Activated effector memory CD4-positive, alpha-beta T cell treated with Interleukin-2 at 50 U/mL for 16 hours (primary cell): Measurements from ENCODE around the gene TMEM182.

ENCODE experiments used
- DNase-seq: peaks from one replicate; pipeline ENCODE4 v3.0.0-alpha.2; 2020

The TMEM182 gene

DNA sequence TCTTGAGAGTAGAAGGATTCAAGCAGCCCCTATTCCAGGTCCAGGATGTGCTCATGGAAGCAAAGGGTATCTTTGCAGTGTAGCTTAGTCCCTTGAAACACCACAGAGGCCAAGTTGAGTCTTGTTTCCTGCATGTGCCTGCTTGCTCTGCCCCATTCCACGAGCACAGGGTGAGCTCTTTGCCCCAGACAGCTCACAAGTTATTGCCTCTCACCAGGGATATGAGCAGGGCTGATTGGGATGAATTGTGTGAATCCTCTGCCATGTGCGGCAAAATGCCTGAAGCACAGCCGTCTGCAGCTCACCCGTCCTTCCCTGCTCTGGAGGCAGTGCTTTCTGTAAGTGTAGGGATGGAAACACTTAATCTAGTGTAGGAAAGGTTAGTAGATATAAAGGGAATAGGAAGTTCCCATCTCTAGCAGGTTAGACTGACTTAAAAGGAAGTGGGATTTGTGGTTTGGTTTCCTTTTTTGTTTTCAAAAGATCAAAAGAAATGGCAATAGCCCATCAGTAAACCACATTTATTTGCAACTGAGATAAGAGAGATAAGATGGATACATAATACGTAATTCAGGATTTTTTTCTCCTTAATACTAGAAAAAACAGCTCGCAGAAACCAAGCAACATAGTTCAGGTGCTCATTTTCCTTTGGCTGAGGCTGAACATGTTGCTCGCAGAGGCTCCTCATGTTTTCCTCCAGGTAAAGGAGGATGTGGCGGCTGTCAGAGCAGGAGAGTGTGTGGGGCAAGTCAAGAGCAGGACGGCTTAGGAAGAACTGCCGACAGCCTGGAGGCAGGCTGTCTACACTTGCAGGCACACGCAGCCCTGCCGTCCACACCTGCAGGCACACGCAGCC is 41.4 kb downstream of the TMEM182 start:
- no peak for DNase-seq

DNA sequence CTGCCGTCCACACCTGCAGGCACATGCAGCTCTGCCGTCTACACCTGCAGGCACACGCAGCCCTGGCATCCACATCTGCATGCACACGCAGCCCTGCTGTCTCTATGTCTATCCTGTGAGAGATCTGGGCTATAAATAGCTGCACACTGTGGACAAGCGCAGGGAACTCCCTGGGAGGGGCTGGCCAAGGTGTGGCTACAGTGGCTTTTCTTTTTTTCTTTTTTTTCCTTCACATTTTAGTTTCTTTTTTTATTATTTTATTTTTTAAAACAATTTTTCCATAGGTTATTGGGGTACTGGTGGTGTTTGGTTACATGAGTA is 42.0 kb downstream of the TMEM182 start:
- no peak for DNase-seq

DNA sequence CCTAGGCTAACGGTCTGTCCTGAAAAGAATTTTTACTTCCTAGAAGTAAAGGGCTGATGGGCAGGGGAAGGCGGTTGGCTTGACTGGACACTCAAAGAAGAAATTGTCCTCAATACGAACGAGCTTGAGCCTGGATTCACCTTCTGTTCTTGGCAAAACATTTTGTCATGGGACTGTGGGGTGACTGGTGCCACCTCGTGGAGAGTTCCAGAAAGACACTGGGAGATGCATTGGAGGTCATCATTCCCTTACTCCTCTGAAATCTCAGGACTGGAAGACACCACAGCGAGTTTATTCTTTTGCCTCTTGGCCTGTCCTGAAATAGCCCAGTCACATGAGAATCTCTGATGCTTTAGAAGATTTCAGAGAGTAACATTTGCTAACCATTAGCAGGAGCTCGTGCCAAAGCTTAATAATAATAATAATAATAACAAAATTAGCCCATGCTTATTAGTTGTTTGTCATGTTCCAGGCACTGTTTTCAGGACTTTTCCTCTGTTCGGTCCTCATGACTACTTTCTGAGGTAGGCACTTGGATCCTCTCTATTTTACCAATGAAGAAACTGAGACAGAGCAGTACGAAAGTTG is 44.5 kb downstream of the TMEM182 start:
- no peak for DNase-seq

DNA sequence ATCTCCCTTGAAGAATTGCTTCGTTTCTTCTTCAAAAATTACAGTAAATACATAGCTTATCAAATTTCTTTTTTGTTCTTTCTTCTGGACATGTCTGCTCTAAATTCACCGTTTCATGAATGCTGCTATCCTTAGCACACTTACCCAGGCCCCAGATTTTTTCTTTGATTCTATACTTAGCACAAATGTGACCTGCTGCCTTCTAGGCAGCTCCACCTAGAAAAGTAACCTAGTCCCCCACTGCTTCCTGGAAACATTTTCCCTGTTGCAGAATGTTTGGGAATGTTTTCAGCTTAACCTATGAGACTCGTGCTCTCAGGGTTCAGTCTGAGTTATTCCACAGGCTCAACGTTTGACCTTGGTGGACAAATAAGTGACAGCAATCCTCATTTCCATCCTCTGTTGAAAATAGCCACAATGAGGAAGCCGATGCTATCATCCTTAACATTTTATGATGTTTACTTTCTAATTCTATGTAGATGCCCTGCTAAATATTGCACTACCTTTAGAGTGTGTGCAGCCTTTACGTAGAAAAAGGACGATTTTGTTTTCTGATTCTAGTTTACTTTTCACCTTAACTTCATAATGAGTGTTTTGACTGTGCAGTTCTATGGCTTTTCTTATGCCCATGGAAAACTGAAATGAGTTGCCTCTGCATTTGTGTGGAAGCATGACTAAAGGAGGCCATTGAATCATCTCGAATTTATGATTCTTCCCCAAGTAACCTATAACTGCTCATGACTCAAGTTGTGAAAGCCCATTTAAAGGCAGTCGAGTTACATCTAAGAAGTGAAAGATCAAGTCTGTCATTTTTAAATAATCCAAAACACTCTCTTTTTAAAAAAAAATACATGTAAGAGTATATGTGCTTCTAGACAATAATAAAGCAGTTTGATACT is 47.7 kb downstream of the TMEM182 start:
- no peak for DNase-seq

DNA sequence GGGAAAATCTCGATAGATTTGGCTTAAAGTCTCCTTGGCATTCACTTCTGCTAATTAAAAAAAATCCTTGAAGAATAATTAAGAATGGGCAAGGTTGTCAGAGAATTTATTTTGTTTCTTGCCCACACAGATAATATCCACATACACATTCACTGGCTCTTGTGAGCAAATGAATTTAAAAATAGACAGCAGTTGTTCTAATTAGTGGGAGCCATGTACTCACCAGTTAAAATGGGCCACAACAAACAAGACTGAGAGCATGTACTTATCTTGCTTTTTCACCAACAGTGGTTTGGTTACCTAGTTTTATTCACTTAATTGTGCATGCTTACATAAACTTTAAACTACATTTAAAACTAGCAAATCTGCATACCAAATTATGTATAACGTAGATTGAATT is 53.5 kb downstream of the TMEM182 start:
- no peak for DNase-seq

DNA sequence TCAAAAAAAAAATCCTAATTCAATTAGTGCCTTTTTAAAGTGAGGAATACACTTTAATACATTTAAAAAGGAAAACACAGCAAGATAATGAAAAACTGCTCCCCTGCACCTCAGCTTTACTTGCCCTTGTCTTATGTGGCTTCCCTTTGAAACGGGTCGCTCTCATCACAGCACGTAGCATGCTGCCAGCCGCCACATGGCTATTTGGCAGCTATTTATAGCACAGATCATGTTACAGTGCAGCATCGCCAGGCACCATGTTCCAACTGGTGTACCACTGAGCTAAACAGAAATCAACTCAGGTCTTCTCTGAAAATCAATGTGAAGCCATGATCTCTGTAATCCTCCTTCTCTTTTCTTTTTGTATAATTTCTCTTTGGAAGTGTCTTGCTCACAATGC is 65.1 kb downstream of the TMEM182 start:
- no peak for DNase-seq

DNA sequence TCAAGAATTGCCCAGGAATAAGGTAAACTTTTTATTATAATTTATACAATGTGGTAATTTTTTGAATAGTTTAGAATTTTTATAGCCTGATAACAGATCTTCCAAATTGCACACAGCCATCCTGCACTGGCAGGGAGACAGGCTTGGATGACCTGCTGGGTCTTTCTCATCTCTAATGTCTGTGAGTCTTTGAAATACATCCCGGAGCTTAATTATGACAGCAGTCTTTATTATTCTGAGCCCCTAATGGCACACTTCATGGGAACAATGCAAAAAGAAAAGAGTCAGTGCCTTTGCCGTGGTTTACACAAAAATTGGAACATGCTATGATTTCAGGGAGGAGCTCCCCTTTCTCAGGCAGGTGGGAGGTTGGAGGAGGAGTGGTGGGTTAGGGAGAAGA is 71.0 kb downstream of the TMEM182 start:
- DNase-seq = no peak

DNA sequence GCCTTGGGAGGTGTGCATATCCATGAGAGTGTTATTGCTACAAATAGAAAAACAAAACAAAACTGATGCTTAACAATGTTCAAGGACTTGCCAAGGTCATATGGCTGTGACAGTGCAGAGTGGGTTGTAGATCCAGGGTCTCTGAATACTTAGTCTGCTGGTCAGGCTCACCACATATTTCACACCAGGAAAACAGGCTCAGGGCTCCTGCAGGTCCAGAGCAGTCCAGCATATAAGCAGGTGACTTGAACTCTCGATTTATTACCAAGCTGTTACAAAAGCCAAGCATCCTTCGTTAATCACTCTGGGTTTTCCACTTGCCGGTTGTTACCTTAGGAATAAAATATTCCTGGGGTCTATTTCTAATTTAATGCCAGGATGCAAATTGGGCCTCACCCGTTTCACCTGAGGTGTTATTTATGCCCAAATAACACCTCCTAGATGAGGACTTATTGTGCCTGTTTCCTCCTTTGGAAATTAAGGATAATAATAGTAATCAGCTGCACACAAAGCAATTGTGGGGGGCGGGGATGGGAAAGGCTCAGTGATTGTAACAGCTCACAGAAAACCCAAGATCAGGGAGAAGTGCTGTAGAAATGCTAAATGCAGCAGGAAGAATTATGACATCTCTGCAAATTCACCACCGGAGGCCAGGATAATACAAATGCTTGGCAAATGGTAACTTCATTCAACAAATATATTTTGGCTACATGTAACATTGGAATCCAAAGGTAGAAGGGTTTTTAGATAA is 72.9 kb downstream of the TMEM182 start:
- no peak for DNase-seq

DNA sequence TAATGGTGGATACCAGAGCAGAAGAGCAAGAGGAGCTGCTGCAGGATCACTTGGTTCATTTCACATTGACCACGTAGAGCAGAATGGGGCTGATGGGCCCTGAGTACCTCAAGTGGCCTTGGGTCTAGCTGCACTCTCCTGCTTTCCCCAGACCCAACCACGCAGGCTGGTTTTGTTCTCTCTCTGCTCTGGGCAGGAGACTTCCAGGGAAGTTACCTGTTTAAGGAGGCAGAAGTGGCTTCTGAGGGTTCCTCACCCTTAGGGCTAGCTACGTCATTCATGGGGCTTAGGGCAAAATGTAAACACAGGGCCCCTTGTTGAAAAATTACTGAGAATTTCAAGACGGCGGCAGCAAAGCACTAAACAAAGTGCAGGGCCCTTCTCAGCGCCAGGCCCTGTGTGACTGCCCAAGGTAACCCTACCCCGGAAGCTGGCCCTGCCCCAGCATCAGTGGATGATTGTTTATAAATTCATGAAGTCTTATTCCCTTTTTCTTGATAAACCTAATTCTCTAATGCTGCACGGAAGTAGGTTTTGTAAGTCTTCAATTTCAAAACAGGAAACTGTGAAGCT is 75.9 kb downstream of the TMEM182 start:
- no peak for DNase-seq

DNA sequence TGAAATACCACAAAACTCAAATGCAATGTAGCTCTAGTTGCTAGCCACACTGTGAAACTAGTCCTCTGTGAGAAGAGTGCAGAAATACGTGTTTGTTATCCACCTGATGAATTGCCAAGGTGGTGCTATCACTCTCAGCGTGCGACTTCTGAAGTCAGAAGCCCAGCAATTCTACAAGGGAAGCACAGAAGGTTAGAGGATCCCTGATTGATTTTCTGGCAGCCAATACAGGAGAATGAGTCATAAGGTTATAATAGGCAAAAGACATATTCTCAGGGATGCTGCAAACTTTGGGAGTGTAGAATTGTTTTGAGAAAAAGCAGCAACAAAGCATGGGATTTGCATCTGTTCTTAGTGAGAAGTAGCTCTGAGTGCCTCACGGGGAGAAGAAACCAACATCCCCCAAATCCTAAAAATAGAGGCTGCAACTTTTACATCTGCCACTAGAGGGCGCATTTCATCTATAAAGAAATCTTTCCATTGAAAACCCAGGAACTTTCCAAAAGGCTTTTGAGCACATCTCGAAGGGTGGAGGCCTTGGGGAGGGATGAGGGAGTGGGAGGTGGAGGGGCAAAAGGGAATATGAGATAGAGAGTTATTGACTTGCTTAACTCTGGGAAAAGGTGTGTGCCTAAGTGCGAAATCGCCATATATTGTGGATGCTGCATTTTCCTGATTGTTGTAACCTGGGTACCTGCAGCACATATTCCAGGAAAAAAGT is 78.0 kb downstream of the TMEM182 start:
- no peak for DNase-seq

DNA sequence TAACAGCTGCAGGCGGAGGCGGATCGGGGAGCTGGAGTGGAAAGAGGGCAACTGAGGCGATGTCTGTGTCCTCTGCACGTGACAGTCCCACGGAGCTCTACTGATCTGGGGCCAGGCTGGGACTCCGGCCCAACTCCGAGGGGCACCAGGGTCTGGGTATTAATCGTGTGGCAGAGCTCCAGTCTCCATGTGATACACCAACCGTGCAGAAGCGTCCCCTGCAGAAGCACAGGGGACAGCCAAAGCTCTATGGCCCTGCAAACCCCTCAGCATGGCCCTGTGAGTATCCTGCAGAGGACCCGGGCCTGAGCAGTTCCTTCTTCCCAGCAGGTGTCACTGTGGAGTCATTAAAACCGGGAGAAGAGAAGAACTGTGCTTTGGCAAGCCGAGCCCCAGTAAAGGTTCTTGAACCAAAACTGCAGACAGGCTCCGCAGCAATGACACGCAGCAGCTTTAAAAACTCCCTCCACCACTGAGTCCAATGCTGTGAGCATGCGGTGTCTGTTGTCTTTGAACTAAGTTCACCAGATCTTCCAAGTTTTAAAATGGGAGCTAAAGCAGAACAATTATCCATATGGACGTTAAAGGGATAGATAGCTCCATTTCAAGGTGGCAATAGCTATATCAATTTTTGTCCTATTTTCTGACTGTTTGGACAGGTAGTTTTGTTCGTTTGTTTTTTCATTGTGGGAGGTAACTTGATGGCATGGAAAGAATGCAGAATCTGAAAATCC is 79.4 kb downstream of the TMEM182 start:
- no peak for DNase-seq

DNA sequence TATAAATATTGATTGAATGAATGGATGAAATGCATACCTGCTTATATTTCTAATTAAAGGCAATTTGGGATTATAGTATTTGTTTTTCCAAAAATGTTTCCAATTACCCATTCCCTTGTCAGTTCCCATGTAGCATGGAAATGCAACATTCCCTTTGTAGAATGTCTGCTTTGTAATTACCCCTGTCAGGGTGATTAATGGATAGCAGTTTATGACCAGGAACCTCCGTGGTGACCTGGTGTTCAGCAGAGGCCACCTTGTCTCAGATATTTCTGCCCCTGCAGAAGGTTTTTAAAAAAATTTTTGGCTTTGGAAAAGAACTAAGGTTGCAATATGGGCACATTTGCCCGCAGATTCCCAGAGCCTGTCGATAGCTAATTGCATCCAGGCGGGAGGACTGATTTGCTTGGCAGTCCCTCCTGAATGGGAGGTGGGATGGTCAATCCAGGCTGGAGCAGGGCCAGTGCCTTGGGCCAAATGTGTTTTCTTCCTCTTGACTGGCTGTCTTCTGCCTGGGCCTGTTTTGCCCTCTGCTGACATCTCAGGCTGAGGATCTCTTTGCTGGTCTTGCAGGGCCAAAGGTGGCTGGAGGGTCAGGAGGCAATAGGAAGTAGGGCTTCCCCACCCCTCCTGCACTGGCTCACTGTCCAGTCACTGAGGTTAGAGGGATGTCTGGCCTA is 82.1 kb downstream of the TMEM182 start:
- no peak for DNase-seq

DNA sequence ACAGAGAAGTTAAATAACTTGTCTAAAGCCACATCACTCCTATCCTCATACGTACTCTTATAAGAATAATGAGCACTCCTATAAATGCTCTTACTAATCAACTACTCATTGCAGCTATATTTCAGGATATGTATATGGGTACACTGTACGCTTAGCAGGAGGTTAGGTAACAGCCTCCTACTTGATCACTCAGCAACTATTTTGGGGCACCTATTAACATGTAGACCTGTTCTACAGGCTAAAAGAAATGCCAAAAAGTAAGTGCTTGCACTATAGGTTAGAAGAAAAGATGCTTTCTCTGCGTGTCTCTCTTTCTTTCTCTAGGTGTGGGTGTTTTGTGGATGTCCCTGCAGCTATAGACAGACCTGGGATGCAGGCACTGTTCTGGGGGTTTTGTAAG is 83.1 kb downstream of the TMEM182 start:
- no peak for DNase-seq

DNA sequence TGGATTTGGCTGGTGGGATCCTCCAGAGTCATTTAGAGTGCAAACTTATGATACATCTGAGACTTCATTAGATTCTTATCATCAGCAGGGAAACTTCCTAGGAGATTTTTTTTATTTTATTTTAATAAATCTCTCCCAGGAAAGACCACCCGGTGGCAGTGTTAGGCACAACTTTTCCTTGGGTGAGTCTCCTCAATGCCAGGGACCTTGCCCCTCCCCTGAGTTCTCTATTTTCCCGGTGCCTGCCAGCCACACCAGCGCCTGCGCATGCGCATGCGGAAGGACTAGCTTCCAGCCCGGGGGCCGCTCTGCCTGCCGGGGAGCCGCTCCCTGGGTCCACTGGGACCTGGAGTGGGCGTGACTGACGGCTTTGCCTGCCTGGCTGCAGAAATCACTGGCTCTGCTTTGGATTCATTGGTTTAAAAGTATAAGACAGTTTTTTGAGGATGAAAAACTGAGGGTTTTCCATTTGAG is 86.6 kb downstream of the TMEM182 start:
- DNase-seq = no peak

DNA sequence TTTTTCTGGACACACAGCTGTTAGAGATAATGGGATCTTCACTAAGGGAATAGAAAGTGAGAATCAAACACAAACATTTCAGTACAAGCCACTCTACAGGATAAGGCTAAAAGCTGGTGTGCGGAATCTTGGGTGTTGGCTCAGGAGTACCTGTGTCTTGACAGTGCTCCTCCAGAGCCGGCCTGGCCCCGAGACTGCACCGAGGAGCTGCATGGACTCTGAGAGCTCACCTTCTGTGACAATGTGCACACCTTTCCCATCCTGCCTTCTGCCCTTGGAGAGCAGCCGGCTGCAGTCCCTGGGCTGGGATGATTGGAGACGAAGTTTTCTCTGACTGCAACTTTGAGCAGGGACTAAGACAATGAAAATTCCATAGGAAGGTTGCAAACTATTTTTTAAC is 89.1 kb downstream of the TMEM182 start:
- DNase-seq = no peak

DNA sequence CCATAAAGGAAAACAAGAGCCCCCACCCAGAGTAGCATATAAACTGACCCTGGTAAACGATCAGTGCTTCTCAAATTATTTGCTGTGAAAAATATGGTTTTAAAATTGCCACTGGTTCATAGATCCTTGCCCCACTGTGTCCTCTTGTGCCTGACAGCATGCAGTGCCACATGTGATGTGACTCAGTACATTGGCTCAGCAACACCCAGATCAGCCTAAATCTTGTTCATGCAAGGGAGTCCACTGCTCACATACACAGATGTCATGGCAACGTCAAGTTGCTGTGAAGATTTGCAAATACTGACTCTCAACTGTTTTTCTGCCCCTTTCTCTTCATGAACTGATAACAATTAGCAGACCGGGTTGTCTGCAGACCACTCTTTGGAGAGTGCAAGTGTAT is 91.0 kb downstream of the TMEM182 start:
- no peak for DNase-seq
